H9 (cell line): ENCODE measurements around the gene ZFP92. TPM values are rescaled to one million over a fixed set of nuclear protein-coding genes. Genes with fewer than 3 reads are reported as not detected.

Experiments
- DNase-seq: peaks from one replicate; pipeline ENCODE4 v3.0.0-alpha.2; 2017
- H2AFZ ChIP-seq: one replicate; pipeline ENCODE4 v1.6.1; 2013; ENCODE audit warnings: mild to moderate bottlenecking, low read length, control low read depth, moderate library complexity
- H2AK5ac ChIP-seq: 2 replicates; pipeline ENCODE4 v1.6.1; 2013; ENCODE audit warnings: low read length, control low read depth, mixed read lengths; ENCODE audit not compliant: insufficient read length
- H2BK120ac ChIP-seq: one replicate; pipeline ENCODE4 v1.6.1; 2013; ENCODE audit warnings: low read depth, mild to moderate bottlenecking, low read length, control low read depth, inconsistent platforms; ENCODE audit not compliant: poor library complexity, severe bottlenecking
- H2BK12ac ChIP-seq: 2 replicates; pipeline ENCODE4 v1.6.1; 2013; ENCODE audit warnings: low read length, control low read depth, mixed read lengths, low read depth; ENCODE audit not compliant: insufficient read length
- H2BK15ac ChIP-seq: 2 replicates; pipeline ENCODE4 v1.6.1; 2013; ENCODE audit warnings: low read depth, low read length, control low read depth
- H2BK20ac ChIP-seq: one replicate; pipeline ENCODE4 v1.6.1; 2013; ENCODE audit warnings: low read depth, mild to moderate bottlenecking, low read length, control low read depth, inconsistent platforms; ENCODE audit not compliant: poor library complexity, severe bottlenecking
- H2BK5ac ChIP-seq: 2 replicates; pipeline ENCODE4 v1.6.1; 2013; ENCODE audit warnings: low read length, control low read depth, mixed read lengths; ENCODE audit not compliant: insufficient read length
- H3K14ac ChIP-seq: 2 replicates; pipeline ENCODE4 v1.6.1; 2013; ENCODE audit warnings: low read length, control low read depth; ENCODE audit not compliant: insufficient read depth
- H3K18ac ChIP-seq: 2 replicates; pipeline ENCODE4 v1.6.1; 2013; ENCODE audit warnings: low read depth, mild to moderate bottlenecking, mixed read lengths, low read length, control low read depth; ENCODE audit not compliant: insufficient read length
- H3K23ac ChIP-seq: 2 replicates; pipeline ENCODE4 v1.6.1; 2013; ENCODE audit warnings: low read length, control low read depth, mixed read lengths, low read depth; ENCODE audit not compliant: insufficient read length
- H3K23me2 ChIP-seq: 2 replicates; pipeline ENCODE4 v1.6.1; 2013; ENCODE audit warnings: low read depth, mild to moderate bottlenecking, mixed read lengths, low read length, control low read depth; ENCODE audit not compliant: insufficient read length, poor library complexity, severe bottlenecking
- H3K27ac ChIP-seq: 2 replicates; pipeline ENCODE4 v1.5.1; 2013; ENCODE audit warnings: low read length, control low read depth, mixed read lengths, low read depth; ENCODE audit not compliant: insufficient read length
- H3K27me3 ChIP-seq: 2 replicates; pipeline ENCODE4 v1.6.1; 2013; ENCODE audit warnings: low read length, control low read depth, inconsistent platforms; ENCODE audit not compliant: insufficient read depth
- H3K4ac ChIP-seq: 2 replicates; pipeline ENCODE4 v1.6.1; 2013; ENCODE audit warnings: low read depth, mild to moderate bottlenecking, control low read depth, inconsistent platforms, low read length, moderate library complexity
- H3K4me1 ChIP-seq: 2 replicates; pipeline ENCODE4 v1.6.1; 2013; ENCODE audit warnings: low read length, control low read depth, inconsistent platforms; ENCODE audit not compliant: insufficient read depth
- H3K4me2 ChIP-seq: 2 replicates; pipeline ENCODE4 v1.6.1; 2013; ENCODE audit warnings: low read length, control low read depth, mixed read lengths; ENCODE audit not compliant: insufficient read length, insufficient read depth
- H3K56ac ChIP-seq: 2 replicates; pipeline ENCODE4 v1.6.1; 2013; ENCODE audit warnings: low read depth, mild to moderate bottlenecking, mixed read lengths, low read length, control low read depth; ENCODE audit not compliant: insufficient read length
- H3K79me1 ChIP-seq: 2 replicates; pipeline ENCODE4 v1.6.1; 2013; ENCODE audit warnings: low read depth, mild to moderate bottlenecking, moderate library complexity, low read length, control low read depth, inconsistent platforms; ENCODE audit not compliant: insufficient read depth, poor library complexity, severe bottlenecking
- H3K79me2 ChIP-seq: 2 replicates; pipeline ENCODE4 v1.6.1; 2013; ENCODE audit warnings: low read length, control low read depth, inconsistent platforms; ENCODE audit not compliant: insufficient read depth
- H3K9ac ChIP-seq: 2 replicates; pipeline ENCODE4 v1.6.1; 2013; ENCODE audit warnings: low read length, control low read depth, mixed read lengths; ENCODE audit not compliant: insufficient read length; ENCODE audit errors: extremely low read depth
- H3K9me3 ChIP-seq: one replicate; pipeline ENCODE4 v1.6.1; 2013; ENCODE audit warnings: low read depth, low read length, inconsistent platforms; ENCODE audit not compliant: control insufficient read depth
- H3T11ph ChIP-seq: one replicate; pipeline ENCODE4 v1.6.1; 2013; ENCODE audit warnings: mild to moderate bottlenecking, low read length, control low read depth, inconsistent platforms
- H4K20me1 ChIP-seq: one replicate; pipeline ENCODE4 v1.6.1; 2013; ENCODE audit not compliant: control insufficient read depth, insufficient read length, insufficient read depth
- H4K5ac ChIP-seq: 2 replicates; pipeline ENCODE4 v1.6.1; 2013; ENCODE audit warnings: low read depth, mild to moderate bottlenecking, mixed read lengths, low read length, control low read depth; ENCODE audit not compliant: insufficient read length
- H4K8ac ChIP-seq: replicated peaks from 2 replicates; pipeline ENCODE4 v1.6.1; 2013; ENCODE audit warnings: low read length, control low read depth, mixed read lengths, low read depth; ENCODE audit not compliant: insufficient read length
- H4K91ac ChIP-seq: 2 replicates; pipeline ENCODE4 v1.6.1; 2013; ENCODE audit warnings: low read depth, mild to moderate bottlenecking, moderate library complexity, mixed read lengths, low read length, control low read depth; ENCODE audit not compliant: insufficient read length
- H3K27ac Mint-ChIP-seq, 3 experiments: 2 replicates in 2 of 3; 3 replicates in 1 of 3; pipeline ENCODE4 v1.8.0; 2020 to 2021; ENCODE audit warnings: mixed read lengths in 3 of 3, mild to moderate bottlenecking in 1 of 3, moderate library complexity in 1 of 3
- H3K27me3 Mint-ChIP-seq: 2 replicates; pipeline ENCODE4 v1.8.0; 2021; ENCODE audit warnings: low read depth, mild to moderate bottlenecking, moderate library complexity, mixed read lengths
- H3K36me3 Mint-ChIP-seq, 3 experiments: 2 replicates in 2 of 3; 3 replicates in 1 of 3; pipeline ENCODE4 v1.8.0; 2020 to 2021; ENCODE audit warnings: low read depth in 3 of 3, mixed read lengths in 3 of 3; ENCODE audit not compliant: insufficient read depth in 1 of 3
- H3K4me1 Mint-ChIP-seq, 2 experiments: 2 replicates each; pipeline ENCODE4 v1.8.0; 2020; ENCODE audit warnings: mixed read lengths in 2 of 2
- H3K4me3 Mint-ChIP-seq, 2 experiments: 2 replicates in 1 of 2; 3 replicates in 1 of 2; pipeline ENCODE4 v1.8.0; 2020 to 2021; ENCODE audit warnings: mild to moderate bottlenecking in 2 of 2, mixed read lengths in 2 of 2, moderate library complexity in 1 of 2
- H3K9me3 Mint-ChIP-seq, 2 experiments: 2 replicates in 1 of 2; 3 replicates in 1 of 2; pipeline ENCODE4 v1.8.0; 2020; ENCODE audit warnings: mild to moderate bottlenecking in 2 of 2, mixed read lengths in 2 of 2, moderate library complexity in 1 of 2
- CTCF ChIP-seq: fragments of 200-600 bp; sonication (generic); conservative IDR thresholded peaks from 3 replicates; pipeline ENCODE4 v1.8.0; 2021; ENCODE audit warnings: antibody characterized with exemption, mild to moderate bottlenecking
- WGBS: extraction: QIAGEN DNeasy Blood & Tissue Kit; methylation state at CpG from one replicate; pipeline ENCODE4 v1.1.7; 2013; ENCODE audit warnings: missing lambda C conversion rate, low lambda C conversion rate, mixed read lengths; ENCODE audit not compliant: insufficient read length; ENCODE audit errors: extremely low coverage; 5-methylcytosine and 5-hydroxymethylcytosine counted together
- total RNA-seq: library from RNA; stranded (reverse); gene quantifications from 2 replicates; pipeline ENCODE4 v1.2.1, GENCODE V29; 2021

ZFP92 gene
- total RNA-seq, 1 experiment from 2014 or later, result 0.68 TPM

- no peak overlapping the region for H2BK15ac ChIP-seq
- peaks cover 5% of the 10 kb centered on the region for H3K23me2 ChIP-seq
- H3K27me3 ChIP-seq, result no peaks in the 10 kb centered on the region
- Mint-ChIP-seq H3K4me1 (no peaks in the 10 kb centered on the region), H3K27me3 (peaks cover 3% of the 10 kb centered on the region), H3K4me3 (no peak overlapping the region), H3K36me3 (peaks cover 0 to 2% (median 0%) of the 10 kb centered on the region in 3 experiments; a peak in 1 of 7 replicates), H3K9me3 (peaks cover 22 to 24% of the 10 kb centered on the region in 2 experiments), H3K27ac (no peak overlapping the region)
- peaks cover 60% of the 10 kb centered on the region for H3K9me3 ChIP-seq
- H4K8ac ChIP-seq, result no peak overlapping the region
- no peak overlapping the region for H4K91ac ChIP-seq
- TF ChIP-seq CTCF, result no peak
- no peak overlapping the region for H4K5ac ChIP-seq
- H3K18ac ChIP-seq, result no peak overlapping the region
- no peaks in the 10 kb centered on the region for H3K79me2 ChIP-seq
- H2AFZ ChIP-seq, result no peak overlapping the region
- H3K4me1 ChIP-seq, result no peaks in the 10 kb centered on the region
- H2BK5ac ChIP-seq, result no peak overlapping the region
- peak; percentile 14 for DNase-seq
- H3K23ac ChIP-seq, result no peak overlapping the region
- no peak overlapping the region for H2BK20ac ChIP-seq
- H2BK12ac ChIP-seq, result no peak overlapping the region
- no peak overlapping the region for H2AK5ac ChIP-seq
- no peak overlapping the region for H2BK120ac ChIP-seq
- no peak overlapping the region for H3K9ac ChIP-seq
- H4K20me1 ChIP-seq, result no peaks in the 10 kb centered on the region
- no peaks in the 10 kb centered on the region for H3K79me1 ChIP-seq
- H3K4ac ChIP-seq, result no peak overlapping the region
- no peak overlapping the region for H3K56ac ChIP-seq
- no CpG with 5 or more reads among the region's 5 CpGs for WGBS
- no peak overlapping the region for H3K27ac ChIP-seq
- H3K14ac ChIP-seq, result no peak overlapping the region
- no peak overlapping the region for H3K4me2 ChIP-seq
- H3T11ph ChIP-seq, result no peak overlapping the region
These were observed 23.9 kb upstream of the ZFP92 start for GRCh38 chrX:153387345-153387744.
